NB4 (cell line): Measurements from ENCODE around the gene GFOD1.

ENCODE experiments used
- DNase-seq: peaks from one replicate; pipeline ENCODE4 v3.0.0; 2010; ENCODE audit warnings: low read depth
- H3K4me3 ChIP-seq: one replicate; pipeline ENCODE4 v1.5.1; 2011; ENCODE audit warnings: mild to moderate bottlenecking, low read depth, low read length, moderate library complexity
- CTCF ChIP-seq: IDR thresholded peaks from one replicate; pipeline ENCODE4 v1.5.1; 2012; ENCODE audit warnings: low read depth, low read length
- MYC ChIP-seq: IDR thresholded peaks from 2 replicates; pipeline ENCODE4 v1.6.1; 2011; ENCODE audit warnings: low read depth, low read length
- POLR2A ChIP-seq: IDR thresholded peaks from 2 replicates; pipeline ENCODE4 v1.6.1; 2011; ENCODE audit warnings: mild to moderate bottlenecking; ENCODE audit not compliant: insufficient read length; ENCODE audit errors: extremely low read depth
- TF ChIP-seq, protein P1 (sequence below): IDR thresholded peaks from 2 replicates; pipeline ENCODE4 v1.6.1; 2011; ENCODE audit warnings: low read depth, low read length

The GFOD1 gene

DNA sequence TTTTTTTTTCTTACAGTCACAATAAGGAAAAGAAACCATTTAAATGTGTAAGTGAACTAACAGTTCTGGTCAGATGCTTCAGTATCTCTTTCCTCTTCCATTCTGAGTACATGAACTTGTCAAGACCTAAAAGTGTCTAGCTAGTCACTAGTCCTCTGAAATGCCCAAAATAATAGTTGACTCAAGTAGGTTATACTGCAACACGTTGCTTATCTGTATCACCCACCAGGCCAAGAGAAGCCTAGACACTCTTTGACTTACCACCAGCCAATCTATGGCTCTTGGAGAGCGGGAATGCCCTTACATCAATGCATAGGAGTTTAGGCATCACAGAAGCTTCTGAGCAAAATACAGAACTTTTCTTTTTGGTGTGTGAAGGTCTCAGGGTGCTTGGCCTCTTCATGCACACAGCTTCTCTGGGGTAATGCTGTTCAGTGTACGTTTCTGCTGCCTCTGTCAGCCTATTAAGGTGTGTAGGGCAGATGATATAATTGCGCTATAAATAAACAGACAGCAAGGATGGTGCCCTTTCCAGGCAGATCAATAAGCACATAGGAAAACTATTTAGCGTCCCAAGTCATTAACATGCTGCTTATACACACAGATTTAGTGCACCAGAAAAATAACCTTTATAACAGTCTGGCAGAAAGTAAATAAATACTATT lies 7.8 kb upstream of the GFOD1 start:
- no peak for DNase-seq
- no peak overlapping the region for H3K4me3 ChIP-seq
- no peak for TF ChIP-seq MYC

DNA sequence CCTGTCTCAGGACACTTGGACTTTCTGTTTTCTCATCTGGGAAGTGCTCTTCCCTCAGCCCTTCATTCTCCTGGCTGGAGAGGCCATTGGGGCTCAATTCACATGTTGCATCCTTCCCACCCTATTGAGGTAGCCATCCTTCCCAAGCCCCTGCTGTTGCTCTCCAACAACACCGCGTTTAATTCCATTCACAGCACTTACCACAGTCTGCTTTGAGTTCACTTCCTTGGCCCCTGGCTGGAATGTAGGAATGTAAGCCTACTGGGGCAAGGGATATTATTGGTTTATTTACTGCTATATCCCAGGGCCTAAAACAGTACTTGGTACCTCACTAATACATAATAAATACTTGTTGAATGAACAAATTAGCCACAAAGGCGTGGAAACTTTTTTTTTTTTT lies 6.7 kb upstream of the GFOD1 start:
- no peak for TF ChIP-seq CTCF
- TF ChIP-seq, protein P1, sequence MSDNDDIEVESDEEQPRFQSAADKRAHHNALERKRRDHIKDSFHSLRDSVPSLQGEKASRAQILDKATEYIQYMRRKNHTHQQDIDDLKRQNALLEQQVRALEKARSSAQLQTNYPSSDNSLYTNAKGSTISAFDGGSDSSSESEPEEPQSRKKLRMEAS: no peak
- TF ChIP-seq MYC: no peak
- TF ChIP-seq POLR2A: no peak
- no peak for DNase-seq
- H3K4me3 ChIP-seq: no peak overlapping the region

DNA sequence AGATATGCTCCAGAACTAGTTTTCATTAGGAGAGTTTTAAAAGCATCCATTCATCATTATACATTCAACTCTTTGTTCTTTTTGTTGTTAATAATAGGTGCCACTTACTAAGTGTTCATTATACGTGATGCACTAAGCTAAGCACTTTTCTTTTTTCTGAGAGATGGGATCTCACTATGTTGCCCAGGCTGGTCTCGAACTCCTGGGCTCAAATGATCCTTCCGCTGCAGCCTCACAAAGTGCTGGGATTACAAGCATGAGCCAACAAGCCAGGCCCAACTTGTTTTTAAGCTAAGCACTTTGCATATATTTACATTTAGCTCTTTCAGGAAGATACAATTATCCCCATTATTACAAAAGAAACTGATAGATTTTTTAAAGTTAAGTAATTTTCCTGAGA lies 5.7 kb upstream of the GFOD1 start:
- TF ChIP-seq, protein P1: no peak
- TF ChIP-seq CTCF: no peak
- no peak for TF ChIP-seq POLR2A
- no peak for TF ChIP-seq MYC
- DNase-seq: no peak
- H3K4me3 ChIP-seq: no peak overlapping the region

GRCh38 chr6:13492357-13492756 lies 5.0 kb upstream of the GFOD1 start:
- no peak for DNase-seq
- TF ChIP-seq, protein P1: no peak
- TF ChIP-seq POLR2A (no peak), CTCF (no peak), MYC (no peak)
- no peak overlapping the region for H3K4me3 ChIP-seq

DNA sequence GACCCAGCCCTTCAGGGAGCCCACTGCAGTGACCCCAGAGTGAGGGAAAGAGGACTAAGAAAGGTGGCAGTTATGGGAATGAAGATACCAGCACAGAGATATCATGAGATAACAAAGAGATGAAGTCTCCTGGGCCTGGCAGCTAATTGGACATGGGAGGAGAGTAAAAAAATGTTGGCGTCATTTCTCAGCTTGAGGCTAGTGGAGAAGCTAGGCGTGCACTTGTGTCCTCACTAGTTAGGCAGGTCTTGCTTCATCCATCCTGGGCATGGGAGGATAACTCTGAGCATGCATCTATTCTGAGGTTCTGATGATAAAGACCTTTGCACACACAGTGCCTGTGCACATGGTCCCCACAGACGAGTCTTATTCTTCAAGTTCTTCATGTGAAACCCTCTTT lies 4.1 kb upstream of the GFOD1 start:
- DNase-seq: no peak
- H3K4me3 ChIP-seq: no peak overlapping the region
- TF ChIP-seq POLR2A (no peak), MYC (no peak), CTCF (no peak)
- TF ChIP-seq, protein P1: no peak

GRCh38 chr6:13490402-13490801 lies 3.0 kb upstream of the GFOD1 start:
- no peak overlapping the region for H3K4me3 ChIP-seq
- DNase-seq: no peak
- TF ChIP-seq POLR2A: no peak
- TF ChIP-seq MYC: no peak
- TF ChIP-seq, protein P1: no peak
- TF ChIP-seq CTCF: no peak
